IMR-90 (cell line): ENCODE data around the gene FSTL5. TPM values are rescaled to one million over a fixed set of nuclear protein-coding genes. Genes with fewer than 3 reads are reported as not detected.

ENCODE experiments used
- ATAC-seq: fragments of 200-7000 bp; cut with Tn5 transposase; 2 replicates; pipeline ENCODE4 v1.9.1; 2020; ENCODE audit warnings: low read depth, mild to moderate bottlenecking, moderate library complexity
- BruUV-seq: library from RNA; stranded (reverse); fragments of 400-500 nt; replicated peaks from 2 replicates; lab custom pipeline; 2021; lab: Mats Ljungman, UMichigan
- CTCF ChIA-PET: fragments of 300-600 bp; formaldehyde crosslinking; extraction: SDS; loops from one replicate; lab custom pipeline; 2021; ENCODE audit warnings: antibody characterized with exemption; lab: Yijun Ruan, JAX
- POLR2A ChIA-PET: fragments of 300-600 bp; sonication (Branson Sonifier 250); formaldehyde crosslinking; loops from one replicate; lab custom pipeline; 2022; ENCODE audit warnings: antibody characterized with exemption; ENCODE audit not compliant: unreplicated experiment; lab: Charles Lee
- DNase-seq: peaks from one replicate; pipeline ENCODE4 v3.0.0; 2013
- H2AFZ ChIP-seq: replicated peaks from 2 replicates; pipeline ENCODE3; 2013; ENCODE audit warnings: low read length, mild to moderate bottlenecking; ENCODE audit not compliant: poor library complexity
- H2AK5ac ChIP-seq: 2 replicates; pipeline ENCODE4 v1.6.1; 2013; ENCODE audit warnings: low read depth, low read length, inconsistent platforms
- H2AK9ac ChIP-seq: replicated peaks from 2 replicates; pipeline ENCODE3; 2013; ENCODE audit warnings: mild to moderate bottlenecking, low read depth, low read length, moderate library complexity; ENCODE audit not compliant: poor library complexity
- H2BK120ac ChIP-seq: 2 replicates; pipeline ENCODE4 v1.6.1; 2013; ENCODE audit warnings: low read depth, low read length, inconsistent platforms
- H2BK15ac ChIP-seq: 3 replicates; pipeline ENCODE4 v1.6.1; 2013; ENCODE audit warnings: low read depth, low read length, inconsistent platforms
- H2BK20ac ChIP-seq: 2 replicates; pipeline ENCODE4 v1.6.1; 2013; ENCODE audit warnings: low read depth, mild to moderate bottlenecking, inconsistent platforms, low read length, moderate library complexity
- H2BK5ac ChIP-seq: 2 replicates; pipeline ENCODE4 v1.6.1; 2013; ENCODE audit warnings: mild to moderate bottlenecking, low read depth, low read length, inconsistent platforms; ENCODE audit not compliant: poor library complexity, severe bottlenecking
- H3K14ac ChIP-seq: replicated peaks from 2 replicates; pipeline ENCODE4 v1.6.1; 2013; ENCODE audit warnings: low read depth, low read length, inconsistent platforms
- H3K18ac ChIP-seq: 2 replicates; pipeline ENCODE4 v1.6.1; 2013; ENCODE audit warnings: low read depth, low read length, control low read depth
- H3K23ac ChIP-seq: 2 replicates; pipeline ENCODE4 v1.6.1; 2013; ENCODE audit warnings: low read depth, low read length, inconsistent platforms
- H3K27ac ChIP-seq: 2 replicates; pipeline ENCODE4 v1.5.1; 2013; ENCODE audit warnings: mild to moderate bottlenecking, control low read depth, low read length; ENCODE audit not compliant: insufficient read depth
- H3K27me3 ChIP-seq: 2 replicates; pipeline ENCODE4 v1.6.1; 2013; ENCODE audit warnings: low read length; ENCODE audit not compliant: control insufficient read depth, insufficient read depth
- H3K36me3 ChIP-seq: 2 replicates; pipeline ENCODE4 v1.6.1; 2013; ENCODE audit warnings: low read length, mixed read lengths; ENCODE audit not compliant: control insufficient read depth, insufficient read depth
- H3K4ac ChIP-seq: 2 replicates; pipeline ENCODE4 v1.6.1; 2013; ENCODE audit warnings: low read depth, low read length, inconsistent platforms
- H3K4me1 ChIP-seq: 2 replicates; pipeline ENCODE4 v1.6.1; 2013; ENCODE audit warnings: low read length, mixed read lengths; ENCODE audit not compliant: control insufficient read depth, insufficient read depth
- H3K4me2 ChIP-seq: 2 replicates; pipeline ENCODE4 v1.6.1; 2013; ENCODE audit warnings: low read depth, mild to moderate bottlenecking, control low read depth, low read length, moderate library complexity
- H3K4me3 ChIP-seq: 2 replicates; pipeline ENCODE4 v1.5.1; 2013; ENCODE audit warnings: low read depth, mild to moderate bottlenecking, control low read depth, low read length, moderate library complexity; ENCODE audit not compliant: insufficient read depth
- H3K56ac ChIP-seq: 2 replicates; pipeline ENCODE4 v1.6.1; 2013; ENCODE audit warnings: low read length, inconsistent platforms; ENCODE audit not compliant: insufficient read depth; ENCODE audit errors: extremely low read depth
- H3K79me1 ChIP-seq, 2 experiments: 2 replicates each; pipeline ENCODE4 v1.6.1; 2013; ENCODE audit warnings: low read length in 2 of 2, inconsistent platforms in 1 of 2, low read depth in 1 of 2
- H3K9ac ChIP-seq: 2 replicates; pipeline ENCODE4 v1.6.1; 2013; ENCODE audit warnings: low read depth, low read length, control low read depth
- H3K9me1 ChIP-seq: 2 replicates; pipeline ENCODE4 v1.6.1; 2013; ENCODE audit warnings: low read length, inconsistent platforms; ENCODE audit not compliant: insufficient read depth
- H3K9me3 ChIP-seq: 2 replicates; pipeline ENCODE4 v1.6.1; 2013; ENCODE audit warnings: low read length; ENCODE audit not compliant: control insufficient read depth, insufficient read depth
- H4K20me1 ChIP-seq: 2 replicates; pipeline ENCODE4 v1.6.1; 2013; ENCODE audit warnings: low read length, inconsistent platforms; ENCODE audit not compliant: insufficient read depth
- H4K5ac ChIP-seq: 2 replicates; pipeline ENCODE4 v1.6.1; 2013; ENCODE audit warnings: mild to moderate bottlenecking, low read depth, low read length, control low read depth
- H4K8ac ChIP-seq, 2 experiments: 2 replicates each; pipeline ENCODE4 v1.6.1; 2013; ENCODE audit warnings: low read depth in 2 of 2, low read length in 2 of 2, control low read depth in 1 of 2, inconsistent platforms in 1 of 2
- H4K91ac ChIP-seq: 2 replicates; pipeline ENCODE4 v1.6.1; 2013; ENCODE audit warnings: low read depth, low read length, inconsistent platforms; ENCODE audit not compliant: insufficient read depth
- MXI1 ChIP-seq: IDR thresholded peaks from 2 replicates; pipeline ENCODE4 v1.6.1; 2012; ENCODE audit warnings: low read depth, mild to moderate bottlenecking, low read length, moderate library complexity, borderline replicate concordance
- WGBS, 2 experiments: methylation state at CpG; one replicate each; pipeline versions ENCODE4 v1.1.5 to v1.1.7; 2013; ENCODE audit warnings: missing lambda C conversion rate in 2 of 2; ENCODE audit not compliant: insufficient read length in 1 of 2; ENCODE audit errors: extremely low coverage in 2 of 2; 5-methylcytosine and 5-hydroxymethylcytosine counted together
- dilution Hi-C: fragments of 300-500 bp; cut with HindIII; formaldehyde crosslinking; loops from one replicate; pipeline ENCODE4 v1.14.3; 2018; ENCODE audit warnings: low sequenced_read_pairs; ENCODE audit not compliant: unreplicated experiment
- in situ Hi-C: fragments of 300-500 bp; cut with MboI; formaldehyde crosslinking; loops from 3 replicates; pipeline ENCODE4 v1.14.3; 2019; ENCODE audit warnings: low sequenced_read_pairs, inconsistent platforms, mixed read lengths
- intact Hi-C: fragments of 100-400 bp; cut with micrococcal nuclease; formaldehyde crosslinking; loops from 2 replicates; pipeline ENCODE4 v1.10.0; 2022
- polyA plus RNA-seq, 3 experiments: library from polyadenylated mRNA; depleted of rRNA; stranded (reverse); fragments of >200 nt; gene quantifications; 2 replicates each; pipeline ENCODE4 v1.2.3, GENCODE V29; 2012; ENCODE audit warnings: low replicate concordance in 1 of 3
- total RNA-seq: library from RNA; depleted of rRNA; stranded (reverse); fragments of >200 nt; gene quantifications from 2 replicates; pipeline ENCODE4 v1.2.3, GENCODE V29; 2012

The FSTL5 gene
- total and polyA plus RNA-seq, 2 of the 4 experiments (the other 2 are of a cell fraction): under 0.01 TPM; not detected in 1

- Histone ChIP-seq H3K4ac (no peak overlapping the region), H3K9me1 (no peaks in the 10 kb centered on the region), H2BK5ac (no peak overlapping the region), H3K23ac (no peak overlapping the region), H2AFZ (no peak overlapping the region), H3K56ac (no peak overlapping the region), H2BK15ac (no peak overlapping the region), H3K18ac (no peak overlapping the region), H2AK9ac (no peak overlapping the region), H3K9me3 (no peaks in the 10 kb centered on the region), H4K5ac (no peak overlapping the region), H3K4me3 (no peak overlapping the region), H3K79me1 (no peaks in the 10 kb centered on the region), H4K91ac (no peak overlapping the region), H3K14ac (no peak overlapping the region), H3K9ac (no peak overlapping the region), H3K4me2 (no peak overlapping the region), H2BK120ac (no peak overlapping the region), H3K36me3 (no peaks in the 10 kb centered on the region), H3K27ac (no peak overlapping the region), H3K4me1 (no peaks in the 10 kb centered on the region), H4K20me1 (no peaks in the 10 kb centered on the region), H2BK20ac (no peak overlapping the region), H3K27me3 (no peaks in the 10 kb centered on the region), H2AK5ac (no peak overlapping the region), H4K8ac (no peak overlapping the region)
- POLR2A ChIA-PET: no interaction called here
- BruUV-seq: no TSS peak
- DNase-seq (no peak), ATAC-seq (no peak)
- CTCF ChIA-PET: no interaction called here
- dilution Hi-C loops (no loop called here), in situ Hi-C loops (no loop called here), intact Hi-C loops (no loop called here)
- no peak for TF ChIP-seq MXI1
- no CpG with 5 or more reads among the region's 4 CpGs for WGBS, 2 experiments
These were observed 697.5 kb downstream of the FSTL5 start for GRCh38 chr4:161466316-161466715.
